ENCODE measurements around the gene IL36A.

Gene IL36A, protein sequence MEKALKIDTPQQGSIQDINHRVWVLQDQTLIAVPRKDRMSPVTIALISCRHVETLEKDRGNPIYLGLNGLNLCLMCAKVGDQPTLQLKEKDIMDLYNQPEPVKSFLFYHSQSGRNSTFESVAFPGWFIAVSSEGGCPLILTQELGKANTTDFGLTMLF

DNA sequence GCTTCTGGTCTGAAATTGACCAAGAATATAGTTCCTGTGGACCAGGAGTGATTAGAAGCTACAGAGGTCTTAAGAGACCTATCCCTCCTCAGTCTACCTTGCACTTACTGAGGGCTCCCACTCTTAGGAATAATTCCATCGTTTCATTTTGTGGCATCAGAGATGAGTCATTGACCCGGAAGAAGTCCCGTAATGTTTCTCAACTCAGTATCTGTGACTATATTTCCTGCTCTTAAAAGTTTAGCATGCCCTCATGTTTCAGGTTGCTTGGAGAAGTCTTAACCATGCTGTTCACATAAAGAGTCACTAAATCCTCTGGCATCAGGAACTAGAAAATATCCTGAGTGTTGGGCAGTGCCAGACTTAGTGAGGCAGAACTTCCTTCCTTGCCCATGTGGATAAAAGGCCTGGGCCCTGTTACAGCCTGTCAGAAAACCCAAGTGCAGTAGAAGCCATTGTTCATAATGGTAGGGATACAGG, at the start of gene IL36A:
TSS of gene IL36A (plus strand) at position 430 of the 480 bp plus-strand sequence. CDS start 413 bp downstream, outside the sequence.
- DNase-seq: no peak

DNA sequence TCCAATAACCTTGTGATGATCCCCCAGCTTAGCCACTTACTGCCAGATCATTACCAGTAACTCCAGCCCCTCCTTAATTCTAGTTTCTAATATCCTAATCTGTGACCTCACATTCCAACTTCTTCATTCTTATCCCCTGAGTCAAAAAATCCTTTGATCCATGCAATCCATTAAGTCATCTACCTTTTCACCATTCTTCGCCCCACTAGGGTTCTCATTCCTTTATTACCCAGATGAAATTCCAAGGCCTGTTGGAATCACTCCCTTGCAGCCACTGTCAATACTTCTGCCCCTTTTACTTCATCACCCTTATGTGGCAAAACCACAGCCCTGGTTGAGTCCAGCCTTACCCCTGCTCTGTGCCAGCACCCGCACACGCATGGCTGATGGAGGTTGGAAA, 47.7 kb upstream of the IL36A start:
- no peak for DNase-seq

DNA sequence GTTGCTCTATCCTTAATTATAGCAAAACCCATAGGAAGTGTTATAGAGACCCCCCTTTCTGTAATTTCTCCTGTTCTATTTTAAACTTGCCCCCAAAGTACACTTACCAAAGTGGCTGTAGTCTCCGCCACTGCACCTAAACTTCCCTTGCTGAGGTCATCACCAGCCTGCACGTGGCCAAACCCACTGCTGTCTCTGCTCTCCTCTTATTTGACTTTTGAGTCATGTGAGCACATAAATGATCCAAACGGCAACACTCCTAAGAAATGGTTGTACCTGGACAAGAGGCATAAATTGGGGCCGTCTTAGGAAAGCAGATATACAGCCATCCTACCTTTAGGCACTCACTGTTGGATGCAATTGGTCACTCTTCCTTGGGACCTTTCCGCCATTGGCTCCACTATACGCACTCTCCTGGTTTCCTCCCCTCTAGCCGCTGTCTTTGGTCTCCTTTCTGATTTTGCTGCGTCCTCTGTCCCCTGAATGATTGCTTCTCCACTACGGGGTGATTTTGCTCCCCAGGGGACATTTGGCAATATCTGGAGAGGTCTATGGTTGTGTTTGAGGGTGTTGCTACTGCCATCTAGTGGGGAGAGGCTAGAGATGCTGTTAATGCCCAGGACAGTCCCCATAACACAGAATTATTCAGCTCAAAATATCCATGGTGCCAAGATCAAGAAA, 46.7 kb upstream of the IL36A start:
- DNase-seq: peak in 1 of 2 experiments; percentile 36

DNA sequence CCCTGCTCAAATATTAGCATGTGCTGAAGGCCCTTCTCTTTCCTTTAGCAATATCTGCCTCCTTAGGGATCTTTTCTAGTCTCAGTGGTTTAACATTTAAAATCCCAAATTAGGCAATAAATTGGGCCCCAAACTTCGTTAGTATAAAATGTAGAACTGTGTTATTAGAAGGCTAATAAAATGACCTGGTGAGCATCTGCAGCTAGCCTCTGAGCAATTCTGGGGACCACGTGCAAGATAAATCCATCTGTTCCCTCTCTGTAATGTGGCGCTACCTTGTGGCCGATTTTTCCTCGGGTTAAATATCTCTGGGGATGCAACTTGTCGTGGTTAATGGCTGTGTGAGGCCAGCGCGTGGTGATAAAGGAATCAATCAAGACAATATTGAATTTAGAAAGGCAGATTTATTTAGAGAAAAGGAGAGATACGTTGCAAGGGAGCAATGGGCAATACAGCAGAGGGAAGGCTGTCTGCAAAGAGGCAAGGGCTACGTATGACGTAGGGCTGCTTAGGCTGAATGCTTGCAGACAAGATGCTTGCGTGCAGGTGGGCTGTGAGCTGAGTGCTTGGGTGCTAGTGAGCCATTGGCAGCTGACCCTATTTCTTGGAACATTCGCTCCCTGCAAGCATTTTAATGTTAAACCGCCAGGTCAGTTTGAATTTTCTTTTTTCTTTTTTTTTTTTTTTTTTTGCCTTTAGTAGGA, 46.0 kb upstream of the IL36A start:
- DNase-seq: peak; percentile 22 to 50

DNA sequence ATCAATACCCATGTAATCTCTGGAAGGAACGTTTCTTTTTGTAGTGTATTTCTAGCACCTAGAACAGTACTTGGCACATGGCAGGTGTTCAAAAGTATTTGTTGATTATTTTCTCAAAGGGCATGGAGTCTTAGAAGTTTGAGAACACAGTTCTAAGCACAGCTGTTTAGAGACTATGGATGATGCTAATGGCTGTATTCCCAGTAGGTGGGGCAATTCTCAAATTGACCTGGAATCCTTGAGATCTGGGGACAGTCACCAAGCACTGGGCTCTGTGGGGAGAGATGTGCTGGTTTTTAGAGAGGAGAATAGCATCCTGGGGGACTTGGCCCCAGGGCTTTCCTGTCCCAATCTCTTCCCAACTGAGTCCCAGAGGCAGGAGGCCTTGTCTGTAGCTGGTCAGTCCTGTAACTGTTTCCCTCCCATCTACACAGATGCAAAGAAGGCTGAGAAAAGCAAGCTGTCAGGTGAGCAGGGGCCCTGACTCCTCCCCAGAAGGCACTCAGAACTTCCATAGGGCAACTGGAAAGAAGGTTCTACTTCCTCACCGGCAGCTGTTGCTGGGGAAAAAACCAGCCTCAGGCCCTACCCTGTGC, 44.9 kb upstream of the IL36A start:
- DNase-seq: no peak

DNA sequence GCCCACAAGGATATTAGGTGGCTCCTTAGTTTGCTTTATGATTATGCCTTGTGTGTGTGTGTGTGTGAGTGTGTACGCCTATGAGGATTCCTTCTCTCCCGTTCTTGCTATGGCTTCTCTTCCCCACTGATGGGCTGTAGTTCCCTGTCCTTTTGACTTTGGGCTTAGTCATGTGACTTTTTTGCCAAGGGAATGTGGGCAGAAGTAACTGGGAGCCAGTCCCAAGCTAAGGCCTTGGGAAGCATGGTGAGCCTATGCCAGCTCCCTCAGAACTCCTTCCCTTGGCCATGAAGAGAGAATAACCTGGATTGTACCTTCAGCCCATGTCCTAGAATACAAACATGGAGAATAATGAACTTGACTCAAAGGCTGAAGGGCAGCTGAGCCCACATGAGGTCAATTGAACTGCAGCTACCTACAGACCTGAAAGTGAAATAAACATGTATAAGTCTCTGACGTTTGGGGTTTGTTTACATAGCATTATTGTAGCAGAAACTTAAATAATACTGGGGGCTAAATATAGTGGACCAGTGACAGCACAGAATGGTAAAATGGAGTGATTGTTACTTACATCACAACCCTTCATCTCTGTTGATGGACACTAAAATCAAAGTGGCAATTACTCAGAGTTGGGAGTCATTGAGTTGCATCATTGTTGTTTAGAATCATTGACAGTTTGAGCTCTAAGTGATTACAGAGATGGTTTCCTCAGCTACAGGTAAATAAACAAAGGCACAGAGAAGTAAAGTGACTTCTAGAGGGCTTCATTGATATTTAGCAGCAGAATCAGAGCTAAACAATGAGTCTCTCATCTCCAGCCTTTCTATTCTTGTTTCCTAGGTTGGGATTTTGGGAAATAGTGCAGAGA, 42.7 kb upstream of the IL36A start:
- DNase-seq: no peak

DNA sequence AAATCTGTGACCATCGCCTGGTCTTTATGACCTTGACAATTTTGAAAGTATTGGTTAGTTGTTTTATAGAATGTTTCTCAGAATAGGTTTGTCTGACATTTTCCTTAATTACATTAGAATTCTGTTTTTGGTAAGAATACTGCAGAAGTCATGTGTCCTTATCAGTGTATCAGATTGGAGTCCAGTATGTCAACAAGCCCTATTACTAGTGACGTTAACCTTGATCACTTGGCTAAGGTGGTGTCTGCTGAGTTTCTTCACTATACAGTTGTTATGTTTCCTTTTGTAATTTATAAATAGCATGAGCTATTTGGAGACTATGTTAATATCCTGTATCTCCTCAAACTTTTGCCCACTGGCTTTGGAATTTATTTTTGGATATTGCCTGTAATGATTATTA, 38.2 kb upstream of the IL36A start:
- DNase-seq: no peak

DNA sequence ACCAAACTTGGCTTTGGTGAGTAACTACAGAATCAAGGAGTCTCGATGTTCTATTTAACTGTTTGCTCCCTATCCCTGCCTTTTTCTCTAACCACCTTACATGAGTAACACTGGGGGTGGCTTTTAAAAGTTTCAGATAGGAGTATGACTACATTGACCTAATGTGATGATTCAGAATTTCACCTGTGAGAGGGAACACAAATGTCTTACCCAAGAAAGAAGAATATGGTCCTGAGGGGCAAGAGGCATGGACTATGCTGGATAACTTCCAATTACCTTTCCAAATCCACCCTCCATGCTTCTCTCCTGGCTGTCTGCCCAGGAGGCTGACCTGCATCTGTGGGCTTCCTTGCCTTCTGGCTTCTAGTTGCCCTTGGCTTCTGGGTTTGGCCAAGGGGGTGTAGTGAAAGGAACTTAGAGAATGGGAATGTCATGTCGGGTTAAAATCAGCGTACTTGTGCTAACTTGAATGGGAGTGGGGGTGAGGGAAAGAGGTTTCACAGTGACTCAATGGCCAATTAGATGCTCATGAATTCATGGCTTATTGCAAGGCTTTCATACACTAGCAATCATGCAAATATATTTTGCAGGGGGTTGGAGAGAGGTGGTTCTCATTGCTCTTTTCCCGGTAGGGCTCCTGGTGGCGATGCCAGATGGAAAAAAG, 32.7 kb upstream of the IL36A start:
- no peak for DNase-seq

DNA sequence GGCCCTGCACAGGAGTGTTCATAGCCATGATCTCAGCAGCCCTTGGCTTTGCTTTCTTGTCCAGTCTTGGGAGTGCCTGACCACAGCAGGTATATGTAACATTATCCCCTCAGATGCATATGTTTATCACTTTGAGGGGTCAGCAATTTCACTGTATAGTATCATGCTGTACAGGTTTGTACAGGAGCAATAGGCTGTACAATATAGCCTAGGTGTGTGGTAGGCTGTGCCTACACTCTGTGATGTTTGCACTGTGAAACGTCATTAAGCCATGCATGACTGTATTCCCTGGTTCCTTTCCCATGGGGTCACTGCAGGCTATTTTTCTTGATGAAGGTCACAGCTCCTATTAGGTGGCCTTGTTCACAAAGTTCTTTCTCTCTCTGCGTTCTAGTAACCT, 32.1 kb upstream of the IL36A start:
- no peak for DNase-seq

DNA sequence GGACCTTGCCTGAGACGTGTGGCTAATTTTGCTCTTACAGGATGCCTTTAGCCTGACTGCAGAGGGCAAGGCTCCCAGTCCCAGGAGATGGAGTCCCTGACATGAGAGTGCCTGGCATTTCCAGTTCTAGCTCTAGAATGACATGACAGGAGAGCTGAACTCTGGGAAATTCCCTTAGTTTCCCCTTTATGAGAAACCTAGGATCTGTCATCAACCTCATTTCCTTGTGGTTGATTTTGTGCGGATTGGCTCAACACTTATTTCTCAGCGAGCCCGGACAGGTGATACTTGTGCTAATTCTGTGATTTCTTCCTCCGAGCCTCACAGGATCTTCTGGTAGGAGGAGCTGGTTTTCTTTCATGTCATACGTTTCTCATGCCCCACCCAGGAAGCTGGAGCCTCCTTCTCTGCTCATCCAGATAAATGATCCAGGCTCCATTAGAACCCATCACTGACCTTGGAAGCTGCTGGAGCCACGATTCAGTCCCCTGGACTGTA, 27.7 kb upstream of the IL36A start, which contains the start of gene IL36G:
TSS of gene IL36G (plus strand) at position 448 of the 498 bp plus-strand sequence. CDS start 633 bp downstream, outside the sequence.
- no peak for DNase-seq

DNA sequence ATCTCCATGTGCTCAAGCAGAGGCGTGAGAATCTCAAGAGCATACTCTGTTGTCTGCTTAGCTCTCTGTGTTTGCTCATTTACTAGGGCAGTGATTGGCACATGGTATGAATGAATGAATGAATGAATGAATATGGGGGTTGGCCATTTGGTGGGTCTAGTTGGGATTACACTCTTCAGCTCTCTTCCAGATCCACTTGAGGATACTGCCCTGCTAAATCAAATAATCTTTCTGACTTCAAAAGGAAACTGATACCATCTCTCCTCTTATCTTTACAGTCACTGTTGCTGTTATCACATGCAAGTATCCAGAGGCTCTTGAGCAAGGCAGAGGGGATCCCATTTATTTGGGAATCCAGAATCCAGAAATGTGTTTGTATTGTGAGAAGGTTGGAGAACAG, 25.5 kb upstream of the IL36A start:
- DNase-seq: no peak

DNA sequence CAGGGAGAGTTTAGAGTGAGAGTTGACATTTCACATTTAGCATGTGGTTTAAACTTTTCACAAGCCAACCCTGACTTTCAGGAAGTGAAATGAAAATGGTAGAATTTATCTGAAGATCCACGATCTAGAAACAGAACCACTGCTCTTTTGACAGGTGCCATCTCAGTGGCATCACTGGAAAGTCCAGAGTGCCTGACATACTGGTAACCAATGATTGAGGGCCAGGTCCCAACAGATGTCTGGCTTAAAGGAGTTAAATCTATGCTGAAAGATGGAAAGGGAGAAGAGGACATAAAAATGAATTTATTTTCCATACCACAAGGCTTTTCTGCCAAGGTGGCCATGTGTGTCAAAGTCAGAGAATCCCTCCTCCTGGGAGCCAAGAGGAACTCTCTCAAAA, 24.7 kb upstream of the IL36A start:
- no peak for DNase-seq

DNA sequence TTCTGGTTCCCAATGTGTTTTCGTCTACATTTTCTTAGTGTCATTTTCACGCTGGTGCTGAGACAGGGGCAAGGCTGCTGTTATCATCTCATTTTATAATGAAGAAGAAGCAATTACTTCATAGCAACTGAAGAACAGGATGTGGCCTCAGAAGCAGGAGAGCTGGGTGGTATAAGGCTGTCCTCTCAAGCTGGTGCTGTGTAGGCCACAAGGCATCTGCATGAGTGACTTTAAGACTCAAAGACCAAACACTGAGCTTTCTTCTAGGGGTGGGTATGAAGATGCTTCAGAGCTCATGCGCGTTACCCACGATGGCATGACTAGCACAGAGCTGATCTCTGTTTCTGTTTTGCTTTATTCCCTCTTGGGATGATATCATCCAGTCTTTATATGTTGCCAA, 20.2 kb upstream of the IL36A start:
- DNase-seq: no peak

DNA sequence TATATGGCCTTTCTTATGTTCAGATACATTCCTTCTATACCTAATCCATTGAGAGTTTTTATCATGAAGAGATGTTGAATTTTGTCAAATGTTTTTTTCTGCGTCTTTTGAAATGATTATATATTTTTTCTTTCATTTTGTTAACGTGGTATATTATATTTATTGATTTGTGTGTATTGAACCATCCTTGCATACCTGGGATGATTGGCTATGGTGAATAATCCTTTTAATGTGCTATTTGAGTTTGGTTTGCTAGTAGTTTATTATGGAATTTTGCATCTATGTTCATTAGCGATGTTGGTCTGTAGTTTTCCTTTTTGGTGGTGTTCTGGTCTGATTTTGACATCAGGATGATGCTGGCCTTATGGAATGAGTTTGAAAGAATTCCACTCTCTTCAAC, 15.6 kb upstream of the IL36A start:
- no peak for DNase-seq

DNA sequence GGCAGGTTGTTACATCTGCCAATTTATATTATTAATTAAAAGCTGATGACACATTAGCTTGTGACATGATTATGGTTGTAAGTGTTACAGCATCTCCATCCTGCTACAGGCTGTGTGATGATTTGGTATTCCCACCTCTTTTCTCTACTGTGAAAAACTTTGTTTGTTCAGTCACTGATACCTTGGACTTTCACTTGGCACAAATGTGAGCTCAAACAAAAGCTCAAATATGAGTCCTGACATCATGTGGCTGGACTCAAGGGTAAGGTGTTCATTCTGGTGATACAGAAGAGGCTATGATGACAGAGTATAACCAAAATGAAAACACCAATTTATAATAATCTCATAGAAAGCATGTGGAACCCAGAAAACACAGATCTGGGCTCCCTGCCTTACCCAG, 11.4 kb upstream of the IL36A start:
- no peak for DNase-seq

DNA sequence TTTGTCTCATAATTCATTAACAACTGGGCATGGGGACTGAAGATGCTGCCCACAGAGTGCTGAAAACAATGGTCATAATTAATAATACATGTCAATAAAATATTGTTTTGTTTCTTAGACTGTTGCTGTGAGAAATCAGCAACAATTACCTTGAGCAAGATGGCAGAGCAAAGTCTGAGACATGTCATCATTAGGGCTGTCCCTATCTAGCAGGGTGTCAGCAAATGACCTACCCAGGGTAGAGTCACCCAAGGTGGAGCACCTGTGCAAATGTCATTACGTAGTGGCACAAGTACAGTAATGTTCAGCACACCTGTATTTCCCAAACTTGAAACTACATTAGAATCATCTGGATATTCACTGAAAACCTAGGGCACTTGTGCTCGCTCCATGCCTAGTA, 10.6 kb upstream of the IL36A start:
- no peak for DNase-seq

DNA sequence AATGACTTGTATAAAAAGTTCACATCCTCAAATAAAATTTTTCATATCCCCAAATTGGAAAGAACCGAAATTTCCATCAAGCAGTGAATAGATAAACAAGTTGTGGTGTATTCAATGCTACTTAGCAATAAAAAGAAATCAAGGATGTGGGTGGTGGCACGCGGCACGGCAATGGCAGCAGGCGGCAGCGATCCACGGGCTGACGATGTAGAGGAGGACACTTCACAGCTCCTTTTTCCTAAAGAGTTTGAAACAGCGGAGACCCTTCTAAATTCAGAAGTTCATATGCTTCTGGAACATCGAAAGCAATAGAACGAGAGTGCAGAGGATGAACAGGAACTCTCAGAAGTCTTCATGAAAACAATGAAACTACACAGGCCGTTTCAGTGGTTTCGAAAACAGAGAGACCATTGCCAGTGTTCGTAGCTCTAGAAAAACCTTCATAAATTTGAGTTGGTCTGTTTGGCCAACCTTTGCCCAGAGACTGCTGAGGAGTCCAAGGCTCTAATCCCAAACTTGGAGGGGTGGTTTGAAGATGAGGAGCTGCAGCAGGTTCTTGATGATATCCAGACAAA, 9.8 kb upstream of the IL36A start:
- DNase-seq: no peak

DNA sequence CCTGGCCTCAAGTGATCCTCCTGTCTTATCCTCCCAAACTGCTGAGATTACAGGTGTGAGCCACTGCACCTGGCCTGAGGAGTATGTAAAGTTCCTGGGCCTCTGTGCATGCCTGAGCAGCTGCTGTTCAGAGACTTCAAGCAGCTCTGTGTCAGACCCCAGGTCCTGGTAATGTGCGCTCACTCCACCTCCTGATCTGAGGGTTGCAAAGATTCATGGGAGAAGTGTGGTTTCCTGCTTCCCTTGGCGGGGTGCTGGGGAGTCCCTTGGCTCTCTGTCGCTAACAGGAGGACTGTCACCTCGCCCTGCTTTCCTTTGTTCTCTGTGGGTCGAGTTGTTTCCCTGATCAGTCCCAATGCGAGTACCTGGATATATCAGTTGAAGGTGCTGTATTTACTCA, 8.6 kb upstream of the IL36A start:
- DNase-seq: no peak

DNA sequence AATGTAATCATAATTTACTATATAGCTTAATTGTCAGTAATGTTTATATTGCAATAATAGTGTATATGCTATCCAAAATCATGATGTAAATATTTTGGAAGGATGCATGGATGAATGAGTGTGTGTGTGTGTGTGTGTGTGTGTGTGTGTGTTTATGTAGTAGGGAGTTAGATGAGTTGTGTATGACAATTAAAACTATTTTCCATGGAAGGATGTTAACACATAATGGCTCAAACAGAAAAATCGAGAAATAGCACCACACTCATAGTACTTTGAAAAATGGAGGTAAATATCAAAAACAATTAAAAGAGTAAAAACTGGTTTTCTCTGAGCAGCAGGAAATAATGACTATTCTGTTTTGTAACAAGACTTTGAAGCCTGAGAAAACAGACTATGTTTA, 8.1 kb upstream of the IL36A start:
- DNase-seq: no peak

DNA sequence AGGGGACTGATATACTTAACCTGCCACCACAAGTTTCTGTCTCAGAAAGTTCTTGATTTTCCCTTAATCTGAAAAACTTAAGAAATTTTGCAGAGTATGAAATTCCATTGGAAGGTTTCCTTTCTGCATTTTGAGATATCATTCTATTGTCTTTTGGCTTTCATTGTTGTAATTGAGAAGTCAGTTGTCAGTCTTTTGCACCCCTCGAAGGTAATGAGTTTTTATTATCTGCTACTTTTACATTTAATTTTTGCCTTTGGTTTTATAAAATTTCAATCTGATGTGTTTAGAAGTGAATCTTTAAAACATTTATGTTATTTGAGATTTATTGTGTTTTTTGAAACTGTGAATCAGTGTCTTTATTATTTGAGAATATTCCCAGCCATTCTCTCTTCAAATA, 4.8 kb upstream of the IL36A start:
- no peak for DNase-seq

DNA sequence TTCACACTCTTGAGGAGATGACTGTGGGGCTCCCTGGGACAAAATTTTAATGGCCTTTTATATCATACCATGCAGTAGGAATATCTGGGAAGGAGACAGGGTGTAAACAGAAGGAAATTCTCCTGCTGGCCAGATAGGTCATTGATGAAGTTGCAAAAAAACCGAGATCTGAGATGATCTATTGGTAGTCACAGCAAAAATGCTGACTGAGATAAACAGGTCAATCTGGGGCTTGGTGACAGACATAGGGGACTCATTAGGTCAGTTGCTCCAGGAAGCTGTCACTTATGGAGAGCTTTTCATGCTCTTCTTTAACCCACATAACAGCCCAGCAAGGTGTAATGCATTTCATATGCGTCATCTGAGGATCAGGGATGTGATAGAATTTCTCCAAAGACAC, 2.6 kb upstream of the IL36A start:
- DNase-seq: no peak

DNA sequence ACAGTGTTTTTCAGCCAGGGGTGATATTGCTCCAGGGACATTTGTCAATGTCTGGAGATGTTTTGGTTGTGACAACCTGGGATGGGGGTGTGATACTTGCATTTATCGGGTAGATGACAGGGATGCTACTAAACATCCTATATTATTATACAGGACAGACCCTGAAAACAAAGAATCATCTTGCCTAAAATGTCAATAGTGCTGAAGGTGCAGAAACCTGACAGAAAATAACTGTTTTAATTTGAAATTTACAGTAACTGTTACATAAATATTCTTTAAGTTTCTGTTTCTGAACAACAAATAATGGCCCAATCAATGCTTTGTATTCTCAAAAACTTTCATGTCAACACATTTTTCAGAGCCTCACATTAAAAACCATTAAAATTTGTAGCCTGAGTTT, 2.0 kb downstream of the IL36A start:
- no peak for DNase-seq
